NCI-H526 (cell line): Measurements from ENCODE around the gene SLC35G2.
"Not testable (repeated sequence)": the region's sequence is repeated elsewhere in the genome, so short reads cannot be mapped to it uniquely, and the experiment has no call there.

Source experiments
- DNase-seq, 2 experiments: peaks; one replicate each; lab custom pipeline; 2025; lab: John Stamatoyannopoulos, UW

SLC35G2 gene

GRCh38 chr3:136818769-136819391, at the start of gene SLC35G2:
TSS of gene SLC35G2 (plus strand) at chr3:136819126. CDS start at chr3:136854461, 35,335 bp downstream.
- DNase-seq = peak; percentile 72 to 89

DNA sequence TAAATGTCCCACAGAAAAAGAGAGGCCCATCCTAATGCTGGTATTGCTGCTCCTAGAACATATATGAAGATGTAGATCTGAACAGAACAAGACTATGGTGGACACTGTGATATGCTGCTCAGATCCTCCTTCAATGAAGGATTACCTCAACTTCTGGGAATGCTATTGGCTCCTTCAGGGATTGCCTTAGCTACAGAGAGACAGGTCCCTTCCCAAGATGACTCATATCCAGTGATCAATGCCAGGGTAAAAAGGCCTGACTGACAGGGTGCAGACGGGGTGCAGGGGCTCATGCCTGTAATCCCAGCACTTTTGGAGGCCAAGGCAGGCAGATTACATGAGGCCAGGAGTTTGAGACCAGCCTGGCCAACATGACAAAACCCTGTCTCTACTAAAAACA, 46.2 kb upstream of the SLC35G2 start:
- no peak for DNase-seq

- DNase-seq = no peak
Observed at GRCh38 chr3:136778865-136779264, 40.1 kb upstream of the SLC35G2 start.

DNA sequence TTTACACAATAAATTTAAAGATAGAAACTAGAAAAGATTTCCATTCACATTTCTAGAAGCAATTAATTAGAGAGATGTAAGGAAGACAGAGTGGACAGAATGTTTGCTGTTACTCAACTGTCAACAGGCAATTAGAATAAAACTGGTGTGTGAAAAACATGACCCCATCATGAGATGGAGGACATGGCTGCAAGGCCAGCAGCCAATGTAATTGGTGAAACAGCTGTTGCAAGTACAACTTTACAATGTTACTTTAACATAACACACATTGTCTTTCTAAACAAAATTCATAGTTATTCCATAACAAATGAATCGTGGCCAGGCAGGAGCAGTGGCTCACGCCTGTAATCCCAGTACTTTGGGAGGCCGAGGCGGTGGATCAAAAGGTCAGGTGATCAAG, 38.2 kb upstream of the SLC35G2 start:
- no peak for DNase-seq

DNA sequence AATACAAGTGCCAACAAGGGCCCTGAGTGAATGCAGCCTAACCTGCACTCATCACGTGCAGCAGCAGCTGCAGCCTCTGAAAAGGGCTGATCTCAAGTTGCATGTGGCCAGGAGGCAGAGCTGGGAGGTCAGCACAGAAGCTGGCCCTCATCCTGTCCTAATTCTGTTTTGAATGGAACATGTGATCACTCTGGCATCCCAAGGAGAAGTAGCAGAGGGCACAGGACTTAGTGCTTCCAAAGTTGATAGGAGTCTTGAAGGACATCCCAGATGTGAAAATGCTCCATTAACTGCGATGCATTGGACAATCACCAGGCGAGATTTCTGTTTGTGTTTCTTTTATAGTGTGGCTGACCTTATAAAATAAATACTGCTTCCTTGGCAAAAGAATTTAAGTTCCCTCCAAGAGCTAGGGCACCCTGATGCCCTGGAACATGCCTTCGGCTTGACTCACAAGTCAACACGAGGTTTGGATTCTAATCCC, 35.2 kb upstream of the SLC35G2 start:
- DNase-seq = no peak

DNA sequence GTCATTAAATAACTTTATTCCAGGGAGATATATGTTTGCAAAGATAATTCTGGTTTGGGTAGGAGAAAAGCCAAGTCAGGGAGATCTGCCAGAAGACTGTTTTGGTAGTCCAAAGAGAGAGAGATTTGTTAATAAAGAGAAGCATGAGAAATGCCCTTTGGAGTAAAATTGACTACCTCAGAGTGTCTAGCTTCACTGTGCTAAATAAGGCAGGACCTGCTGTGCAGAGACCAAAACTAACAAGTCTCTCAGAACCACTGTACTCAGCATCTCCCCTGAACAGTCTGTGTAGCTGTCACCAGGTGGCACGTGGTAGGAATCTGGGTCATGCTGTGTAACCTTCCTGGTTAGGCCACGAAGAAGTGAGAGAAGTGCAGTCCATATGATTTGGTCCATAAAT, 31.6 kb upstream of the SLC35G2 start:
- DNase-seq = no peak

DNA sequence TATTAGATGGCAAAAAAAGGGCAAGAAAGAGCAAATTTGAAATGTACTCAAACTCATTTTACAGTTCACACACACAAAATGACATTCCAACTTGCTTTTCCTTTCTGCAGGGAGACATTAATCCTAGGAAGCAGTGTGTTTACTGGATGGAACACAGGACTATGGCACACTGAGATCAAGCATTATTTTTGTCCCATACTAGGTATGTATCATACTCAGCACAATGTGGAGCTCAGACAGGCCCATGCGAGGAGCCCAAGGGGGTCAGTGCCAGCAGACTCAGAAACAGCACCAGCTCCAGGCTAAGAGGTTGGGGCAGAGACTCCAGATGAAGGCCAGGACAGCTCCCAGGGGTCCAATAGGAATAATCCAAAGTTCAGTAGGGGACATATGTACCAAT, 30.8 kb upstream of the SLC35G2 start:
- no peak for DNase-seq

DNA sequence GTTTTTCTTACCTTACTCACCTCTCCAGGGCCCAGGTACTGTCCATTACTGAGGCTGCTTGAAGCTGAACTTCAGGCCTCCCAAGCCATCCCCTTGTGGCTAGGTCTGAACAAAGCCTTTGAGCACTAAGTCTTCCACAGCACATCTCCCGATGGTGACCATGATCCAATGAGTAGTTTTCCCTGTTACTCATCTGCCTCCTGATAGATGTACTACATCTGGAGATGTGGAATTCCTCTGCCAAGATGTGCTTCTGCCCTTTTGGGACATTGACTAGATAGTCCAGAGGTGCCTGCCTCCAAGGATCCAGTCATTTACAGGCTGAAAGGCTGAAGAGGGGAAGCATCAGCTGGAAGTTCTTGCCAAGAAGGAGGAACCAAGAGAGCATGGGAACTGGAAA, 28.9 kb upstream of the SLC35G2 start:
- no peak for DNase-seq

DNA sequence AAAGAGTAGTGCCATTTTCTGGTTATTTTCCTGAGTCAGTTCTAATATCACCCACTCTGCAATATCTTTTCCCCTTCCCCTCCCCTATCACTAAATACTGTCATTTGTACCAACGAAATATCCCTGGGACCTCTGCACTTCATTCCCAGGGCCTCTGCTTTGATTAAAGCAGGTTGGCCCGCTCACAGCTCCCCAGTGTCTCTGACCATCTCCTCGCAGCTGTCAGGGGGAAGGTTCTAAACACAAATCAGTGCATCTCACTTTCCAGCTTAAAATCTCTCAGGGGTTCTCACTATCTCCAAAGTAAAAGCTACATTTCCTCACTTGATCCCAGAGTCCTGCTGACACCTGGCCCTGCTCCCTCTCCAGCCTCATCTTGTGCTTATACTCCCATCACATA, 28.1 kb upstream of the SLC35G2 start:
- DNase-seq = no peak

DNA sequence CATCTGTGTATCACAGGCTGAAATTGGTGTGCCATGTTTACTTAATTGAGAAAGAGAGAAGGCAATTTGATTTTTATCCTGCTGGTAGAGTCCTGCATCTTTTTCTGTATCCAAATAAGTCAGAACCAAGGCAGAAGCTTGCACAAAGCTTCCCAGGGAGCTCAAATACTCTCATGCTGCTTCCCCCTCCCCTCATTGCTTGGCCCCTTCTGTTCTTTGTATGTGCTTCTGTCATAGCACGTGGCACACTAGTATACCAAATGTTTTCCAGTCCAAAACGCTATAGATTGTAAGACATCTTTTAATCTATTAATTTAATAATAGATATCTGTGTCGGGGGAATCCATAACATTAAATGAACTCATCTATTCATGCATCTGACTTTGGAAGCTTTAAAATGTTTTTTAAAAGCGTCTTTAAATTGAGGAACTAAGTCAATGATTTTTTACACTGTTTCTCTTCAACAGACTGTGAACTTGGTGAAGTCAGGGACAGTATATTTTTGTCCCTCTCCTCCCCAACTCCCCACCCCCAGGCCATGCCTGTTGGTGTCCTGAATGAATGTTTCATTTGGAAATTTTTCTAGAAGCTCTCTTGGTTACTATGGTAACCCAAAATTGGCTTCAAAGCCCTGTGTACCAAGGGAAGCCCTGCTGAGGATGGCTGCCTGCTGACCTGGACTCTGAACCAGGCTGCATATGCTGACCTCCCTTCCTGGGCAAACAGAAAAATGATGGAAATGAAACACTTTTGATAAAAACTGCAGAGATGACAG, 26.2 kb upstream of the SLC35G2 start:
- no peak for DNase-seq

- DNase-seq = not testable (repeated sequence)
Observed at GRCh38 chr3:136801146-136801545, 17.8 kb upstream of the SLC35G2 start.

GRCh38 chr3:136802481-136802996, 16.4 kb upstream of the SLC35G2 start:
- DNase-seq = no peak

- DNase-seq = no peak
Observed at GRCh38 chr3:136804141-136804540, 14.8 kb upstream of the SLC35G2 start.

DNA sequence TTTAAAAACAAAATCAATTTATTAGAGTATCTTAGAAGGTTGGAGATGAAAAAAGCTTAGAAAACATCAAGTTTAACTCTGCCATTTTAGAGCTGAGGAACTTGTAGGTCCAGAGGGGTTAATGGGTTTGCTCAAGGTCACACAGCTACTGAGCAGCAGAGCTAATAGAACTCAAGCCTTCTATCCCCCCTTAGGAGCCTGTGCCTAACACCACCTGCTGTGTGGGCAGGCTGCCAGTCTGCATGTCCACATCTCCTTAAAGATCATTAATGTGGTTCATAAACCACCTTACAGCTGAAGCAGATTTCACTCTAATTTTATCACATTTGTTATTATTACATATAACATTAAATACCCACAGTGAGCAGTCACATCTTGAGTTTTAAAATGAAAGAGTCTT, 14.1 kb upstream of the SLC35G2 start:
- no peak for DNase-seq

GRCh38 chr3:136805795-136806194, 13.1 kb upstream of the SLC35G2 start:
- no peak for DNase-seq

DNA sequence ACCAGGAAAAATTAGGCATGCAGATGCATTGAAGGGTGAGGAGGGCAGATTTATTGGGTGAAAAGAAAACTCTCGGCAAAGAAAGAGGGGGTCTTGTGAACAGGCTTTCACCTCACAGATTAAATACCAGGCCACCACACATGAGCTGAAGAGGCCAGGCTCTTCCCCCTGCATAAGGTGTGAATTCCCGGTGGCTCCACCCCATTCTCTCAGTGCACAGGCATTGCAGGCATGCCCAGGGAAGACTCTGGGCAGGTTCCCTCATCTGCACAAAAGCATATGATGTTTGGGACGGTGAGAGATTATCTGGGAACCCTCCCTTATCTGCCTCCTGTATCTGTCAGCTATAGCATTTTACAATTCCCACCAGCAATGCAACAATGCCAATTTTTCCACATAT, 7.2 kb upstream of the SLC35G2 start:
- no peak for DNase-seq

- DNase-seq = peak in 1 of 2 experiments; percentile 19
Observed at GRCh38 chr3:136817448-136817847, 1.5 kb upstream of the SLC35G2 start.

DNA sequence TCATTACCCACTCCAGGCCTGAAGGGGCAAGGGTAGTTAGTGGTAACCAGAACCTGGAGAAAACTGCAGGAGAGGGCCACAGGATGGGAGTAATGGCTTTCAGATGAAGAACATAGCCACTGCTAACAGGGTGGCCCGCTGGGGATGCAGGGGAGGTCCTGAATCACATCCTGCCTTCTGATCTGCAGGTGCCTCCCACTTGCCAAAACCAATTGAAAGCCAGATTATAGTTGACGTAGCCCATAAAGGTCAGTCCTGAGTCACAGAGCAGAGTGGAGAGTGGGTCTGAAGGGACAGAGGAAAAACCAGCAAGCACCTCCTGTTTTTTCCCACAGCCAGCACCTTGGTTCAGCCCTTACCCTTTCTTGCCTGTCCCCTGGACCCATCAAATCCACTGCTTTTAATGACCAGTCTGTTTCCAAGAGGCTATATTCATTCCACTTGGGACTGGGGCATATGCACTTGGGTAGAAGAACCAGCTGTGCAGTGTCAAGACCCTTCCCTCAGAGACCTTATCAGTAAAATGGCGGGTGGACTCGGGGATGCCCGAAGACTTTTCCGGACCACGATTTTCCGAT, 646 bp upstream of the SLC35G2 start:
- DNase-seq = peak; percentile 45 to 46

GRCh38 chr3:136819392-136819730, 435 bp downstream of the SLC35G2 start:
- DNase-seq = peak; percentile 54 to 72

DNA sequence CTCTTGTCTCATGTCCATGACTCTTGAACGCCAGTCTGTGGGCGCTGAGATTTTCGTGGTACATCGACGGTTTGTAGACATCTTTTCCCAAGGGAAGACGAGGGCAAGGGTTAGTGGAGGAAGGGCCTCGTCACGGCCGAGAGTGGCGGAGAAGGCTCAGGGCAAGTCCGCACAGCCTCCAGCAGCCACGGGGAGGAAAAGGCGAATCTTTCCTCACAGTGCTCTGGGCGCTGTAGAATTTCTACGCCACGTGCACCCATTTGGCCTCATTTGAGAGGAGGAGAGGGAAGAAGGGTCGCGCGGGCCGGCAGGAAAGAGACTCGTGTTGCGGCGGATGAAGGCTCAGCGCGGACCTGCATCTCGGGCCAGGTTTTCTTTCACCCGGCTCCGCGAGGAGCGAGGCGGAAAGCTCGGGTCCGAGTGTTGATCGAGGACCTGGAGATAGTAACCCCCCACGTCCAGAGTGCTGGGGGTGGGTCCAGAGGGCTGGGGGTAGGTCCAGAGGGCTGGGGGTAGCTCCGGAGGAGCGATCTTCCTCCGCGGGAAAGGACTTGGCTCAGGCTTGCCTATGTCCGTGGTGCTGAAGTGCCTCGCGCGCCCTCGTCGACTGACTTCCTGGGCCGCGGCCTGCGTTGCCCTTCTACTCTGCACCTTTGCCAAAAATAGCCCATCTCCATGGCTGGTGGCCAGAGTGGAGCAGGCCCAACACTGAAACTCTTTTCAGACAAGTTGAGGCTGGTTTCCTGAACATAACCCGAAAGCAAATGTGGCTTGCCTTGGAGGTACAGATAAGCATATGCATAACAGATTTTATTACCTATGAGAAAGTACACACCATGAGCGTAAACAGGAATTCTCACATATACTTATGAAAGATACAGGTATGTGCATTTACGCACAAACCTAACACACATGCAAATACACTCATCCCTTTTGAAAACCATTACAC, 1.1 kb downstream of the SLC35G2 start:
- peak; percentile 84 to 86 for DNase-seq

DNA sequence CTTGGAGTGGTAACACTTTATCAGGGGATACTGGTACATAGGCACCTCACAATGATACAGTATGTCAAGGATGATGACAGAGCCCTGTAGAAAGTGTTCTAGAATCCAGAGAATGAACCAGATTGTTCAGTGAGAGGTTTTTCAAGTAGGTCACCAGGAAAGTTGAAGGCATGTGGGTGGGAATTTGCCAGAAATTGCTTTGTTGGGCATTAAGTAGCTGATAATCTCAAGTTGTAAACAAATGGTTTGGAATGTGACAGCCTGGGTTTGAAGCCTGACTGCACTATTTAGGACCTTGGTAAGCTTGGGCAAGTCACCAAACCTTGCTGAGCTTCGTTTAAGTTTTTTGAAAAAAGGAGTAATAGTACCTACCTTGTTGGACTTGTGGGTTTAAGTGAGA, 12.5 kb downstream of the SLC35G2 start:
- no peak for DNase-seq
